ENCODE results near the gene GAL3ST2. TPM values are rescaled to one million over a fixed set of nuclear protein-coding genes. Genes with fewer than 3 reads are reported as not detected.

Gene GAL3ST2
- total RNA-seq, 3 donors from 2014 or later (not counting 1 experiment from before 2014, with no cell fraction given) = 0.88 TPM; not detected in 2

GRCh38 chr2:241754042-241754441, 22.6 kb upstream of the GAL3ST2 start:
- DNase-seq = no peak
- no peaks in the 10 kb centered on the region for H3K9me3 Mint-ChIP-seq
- no peak for TF ChIP-seq CTCF (IDR thresholded peaks at IDR 0.05)
- peaks cover 1% of the 10 kb centered on the region for H3K36me3 Mint-ChIP-seq
- H3K9me3 ChIP-seq (ENCODE audit: control insufficient read depth, insufficient read depth, low read length) = no peaks in the 10 kb centered on the region
- 97% methylated on average over 20 of the region's 20 CpGs for WGBS (ENCODE audit: insufficient coverage)
- H3K4me1 ChIP-seq (ENCODE audit: control insufficient read depth, insufficient read depth, low read length) = no peaks in the 10 kb centered on the region
- H3K27me3 Mint-ChIP-seq (ENCODE audit: low read depth in 2 of 2) = peaks cover 0 to 10% of the 10 kb centered on the region in 2 donors
- no peak overlapping the region for H3K27ac ChIP-seq (ENCODE audit: low read length)
- no peaks in the 10 kb centered on the region for H3K27me3 ChIP-seq (ENCODE audit: control insufficient read depth, insufficient read depth, low read length)
- H3K27ac Mint-ChIP-seq = no peak overlapping the region
- no peak overlapping the region for H3K4me3 Mint-ChIP-seq
- peaks cover 6% of the 10 kb centered on the region for H3K36me3 ChIP-seq (ENCODE audit: control insufficient read depth, insufficient read depth, low read length)
- no peak overlapping the region for H3K4me3 ChIP-seq (ENCODE audit: low read length)
- ATAC-seq = no peak
- H3K4me1 Mint-ChIP-seq = no peaks in the 10 kb centered on the region
- intact Hi-C loops (cut with micrococcal nuclease) = no loop called here

GRCh38 chr2:241755166-241755565, 21.5 kb upstream of the GAL3ST2 start:
- H3K9me3 Mint-ChIP-seq = no peaks in the 10 kb centered on the region
- ATAC-seq = no peak
- Histone ChIP-seq H3K9me3 (ENCODE audit: control insufficient read depth, insufficient read depth, low read length) (no peaks in the 10 kb centered on the region), H3K27me3 (ENCODE audit: control insufficient read depth, insufficient read depth, low read length) (no peaks in the 10 kb centered on the region), H3K27ac (ENCODE audit: low read length) (no peak overlapping the region), H3K4me3 (ENCODE audit: low read length) (no peak overlapping the region), H3K4me1 (ENCODE audit: control insufficient read depth, insufficient read depth, low read length) (no peaks in the 10 kb centered on the region), H3K36me3 (ENCODE audit: control insufficient read depth, insufficient read depth, low read length) (peaks cover 6% of the 10 kb centered on the region)
- no peak for DNase-seq
- WGBS (ENCODE audit: insufficient coverage) = 98% methylated on average over 18 of the region's 18 CpGs
- H3K36me3 Mint-ChIP-seq = peaks cover 9% of the 10 kb centered on the region
- intact Hi-C loops (cut with micrococcal nuclease) = no loop called here
- peaks cover 6% of the 10 kb centered on the region in 2 donors for H3K4me1 Mint-ChIP-seq
- no peak overlapping the region for H3K4me3 Mint-ChIP-seq
- no peak overlapping the region for H3K27ac Mint-ChIP-seq
- TF ChIP-seq CTCF (IDR thresholded peaks at IDR 0.05) = no peak
- H3K27me3 Mint-ChIP-seq (ENCODE audit: low read depth in 2 of 2) = peaks cover 0 to 10% of the 10 kb centered on the region in 2 donors

GRCh38 chr2:241755777-241756176, 20.8 kb upstream of the GAL3ST2 start:
- Mint-ChIP-seq H3K4me3 (no peak overlapping the region), H3K4me1 (peaks cover 8 to 9% of the 10 kb centered on the region in 2 donors), H3K27ac (no peak overlapping the region), H3K36me3 (peaks cover 9% of the 10 kb centered on the region), H3K9me3 (peaks cover 0 to 2% of the 10 kb centered on the region in 2 donors), H3K27me3 (ENCODE audit: low read depth in 2 of 2) (peaks cover 0 to 11% of the 10 kb centered on the region in 2 donors)
- Histone ChIP-seq H3K27ac (ENCODE audit: low read length) (no peak overlapping the region), H3K4me3 (ENCODE audit: low read length) (no peak overlapping the region), H3K36me3 (ENCODE audit: control insufficient read depth, insufficient read depth, low read length) (peaks cover 6% of the 10 kb centered on the region), H3K27me3 (ENCODE audit: control insufficient read depth, insufficient read depth, low read length) (no peaks in the 10 kb centered on the region), H3K9me3 (ENCODE audit: control insufficient read depth, insufficient read depth, low read length) (no peaks in the 10 kb centered on the region), H3K4me1 (ENCODE audit: control insufficient read depth, insufficient read depth, low read length) (no peaks in the 10 kb centered on the region)
- TF ChIP-seq CTCF (IDR thresholded peaks at IDR 0.05) = no peak
- DNase-seq (no peak), ATAC-seq (no peak)
- 97% methylated on average over 27 of the region's 27 CpGs for WGBS (ENCODE audit: insufficient coverage)
- intact Hi-C loops (cut with micrococcal nuclease) = no loop called here
